Neural progenitor cell (in vitro differentiated cells): ENCODE measurements around the gene TRIM69. TPM values are rescaled to one million over a fixed set of nuclear protein-coding genes. Genes with fewer than 3 reads are reported as not detected.

ENCODE experiments used
- DNase-seq: peaks from one replicate; pipeline ENCODE4 v3.0.0-alpha.2; 2016; ENCODE audit warnings: low spot score
- H2AFZ ChIP-seq: fragments of 200-600 bp; sonication (generic); replicated peaks from 2 replicates; pipeline ENCODE4 v1.6.1; 2016; ENCODE audit warnings: antibody characterized with exemption
- H3F3A ChIP-seq: fragments of 200-600 bp; sonication (generic); 2 replicates; pipeline ENCODE4 v1.6.1; 2016; ENCODE audit warnings: antibody characterized with exemption, low read depth
- H3K27ac ChIP-seq: fragments of 200-600 bp; sonication (generic); 2 replicates; pipeline ENCODE4 v1.5.1; 2016; ENCODE audit warnings: mild to moderate bottlenecking
- H3K27me3 ChIP-seq: fragments of 200-600 bp; sonication (generic); 2 replicates; pipeline ENCODE4 v1.6.1; 2016; ENCODE audit warnings: mild to moderate bottlenecking, moderate library complexity
- H3K36me3 ChIP-seq: fragments of 200-600 bp; sonication (generic); 2 replicates; pipeline ENCODE4 v1.5.1; 2016
- H3K4me1 ChIP-seq: fragments of 200-600 bp; sonication (generic); 2 replicates; pipeline ENCODE4 v1.6.1; 2016; ENCODE audit warnings: mixed run types
- H3K4me2 ChIP-seq: fragments of 200-600 bp; sonication (generic); 2 replicates; pipeline ENCODE4 v1.6.1; 2016
- H3K4me3 ChIP-seq: fragments of 200-600 bp; sonication (generic); 2 replicates; pipeline ENCODE4 v1.5.1; 2016
- H3K79me2 ChIP-seq: fragments of 200-600 bp; sonication (generic); 2 replicates; pipeline ENCODE4 v1.6.1; 2016; ENCODE audit warnings: low read depth
- H3K9ac ChIP-seq: fragments of 200-600 bp; sonication (generic); 2 replicates; pipeline ENCODE4 v1.6.1; 2016
- H3K9me3 ChIP-seq: fragments of 200-600 bp; sonication (generic); 2 replicates; pipeline ENCODE4 v1.5.1; 2016; ENCODE audit warnings: low read depth
- H4K20me1 ChIP-seq: fragments of 200-600 bp; sonication (generic); 2 replicates; pipeline ENCODE4 v1.6.1; 2016; ENCODE audit warnings: low read depth
- H3K27ac Mint-ChIP-seq: 3 replicates; pipeline ENCODE4 v1.8.0; 2021; ENCODE audit warnings: mixed read lengths
- H3K27me3 Mint-ChIP-seq: 2 replicates; pipeline ENCODE4 v1.8.0; 2022; ENCODE audit warnings: low read depth, mild to moderate bottlenecking, inconsistent platforms, moderate library complexity, mixed read lengths; ENCODE audit not compliant: insufficient read depth
- H3K36me3 Mint-ChIP-seq: 3 replicates; pipeline ENCODE4 v1.8.0; 2021; ENCODE audit warnings: mixed read lengths
- H3K4me1 Mint-ChIP-seq: 3 replicates; pipeline ENCODE4 v1.8.0; 2021; ENCODE audit warnings: mixed read lengths
- H3K4me3 Mint-ChIP-seq: 3 replicates; pipeline ENCODE4 v1.8.0; 2021; ENCODE audit warnings: mild to moderate bottlenecking, moderate library complexity, mixed read lengths
- H3K9me3 Mint-ChIP-seq: 3 replicates; pipeline ENCODE4 v1.8.0; 2020; ENCODE audit warnings: mixed read lengths
- EZH2 ChIP-seq: fragments of 200-600 bp; sonication (generic); IDR thresholded peaks from 2 replicates; pipeline ENCODE4 v1.6.1; 2017; ENCODE audit warnings: antibody characterized with exemption, mild to moderate bottlenecking, moderate library complexity
- EZH2phosphoT487 ChIP-seq: fragments of 200-600 bp; sonication (generic); IDR thresholded peaks from 2 replicates; pipeline ENCODE4 v1.6.1; 2017; ENCODE audit warnings: antibody characterized with exemption
- total RNA-seq: library from RNA; depleted of rRNA; stranded (reverse); fragments of >200 nt; gene quantifications from 2 replicates; pipeline ENCODE4 v1.2.3, GENCODE V29; 2015; ENCODE audit warnings: low replicate concordance
- TF ChIP-seq, protein P1 (sequence below): fragments of 200-600 bp; sonication (generic); IDR thresholded peaks from 2 replicates; pipeline ENCODE4 v1.5.1; 2017; ENCODE audit warnings: antibody characterized with exemption, mild to moderate bottlenecking

The TRIM69 gene
- total RNA-seq, 1 donor from 2014 or later = 0.51 TPM

DNA sequence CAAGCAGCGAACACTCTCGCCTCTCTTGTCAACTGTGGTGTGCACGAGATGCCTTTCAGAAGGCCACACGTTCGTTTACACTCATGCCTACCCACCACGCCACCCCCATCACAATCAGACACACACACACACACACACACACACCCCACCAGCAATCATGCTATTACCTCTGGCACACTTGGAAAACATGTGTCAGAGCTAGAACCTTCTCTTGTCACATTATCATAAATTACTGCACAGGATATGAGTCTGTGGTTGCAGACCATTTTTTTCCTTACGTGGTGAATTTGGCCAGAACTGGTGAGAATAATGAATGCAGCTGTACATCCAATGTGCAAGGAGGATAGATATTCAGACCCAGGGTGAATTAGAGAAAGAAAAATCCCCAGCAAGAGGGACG lies 52.4 kb downstream of the TRIM69 start:
- H3K4me1 ChIP-seq = no peaks in the 10 kb centered on the region
- no peak overlapping the region for H3K4me3 Mint-ChIP-seq
- no peaks in the 10 kb centered on the region for H3K27me3 ChIP-seq
- H3K36me3 ChIP-seq = no peaks in the 10 kb centered on the region
- no peak overlapping the region for H3K4me3 ChIP-seq
- no peaks in the 10 kb centered on the region for H3F3A ChIP-seq
- H2AFZ ChIP-seq = no peak overlapping the region
- no peak overlapping the region for H3K27ac ChIP-seq
- peaks cover 2% of the 10 kb centered on the region for H3K27me3 Mint-ChIP-seq
- no peaks in the 10 kb centered on the region for H3K9me3 ChIP-seq
- no peak overlapping the region for H3K9ac ChIP-seq
- TF ChIP-seq EZH2 (no peak), EZH2phosphoT487 (no peak)
- TF ChIP-seq, protein P1, sequence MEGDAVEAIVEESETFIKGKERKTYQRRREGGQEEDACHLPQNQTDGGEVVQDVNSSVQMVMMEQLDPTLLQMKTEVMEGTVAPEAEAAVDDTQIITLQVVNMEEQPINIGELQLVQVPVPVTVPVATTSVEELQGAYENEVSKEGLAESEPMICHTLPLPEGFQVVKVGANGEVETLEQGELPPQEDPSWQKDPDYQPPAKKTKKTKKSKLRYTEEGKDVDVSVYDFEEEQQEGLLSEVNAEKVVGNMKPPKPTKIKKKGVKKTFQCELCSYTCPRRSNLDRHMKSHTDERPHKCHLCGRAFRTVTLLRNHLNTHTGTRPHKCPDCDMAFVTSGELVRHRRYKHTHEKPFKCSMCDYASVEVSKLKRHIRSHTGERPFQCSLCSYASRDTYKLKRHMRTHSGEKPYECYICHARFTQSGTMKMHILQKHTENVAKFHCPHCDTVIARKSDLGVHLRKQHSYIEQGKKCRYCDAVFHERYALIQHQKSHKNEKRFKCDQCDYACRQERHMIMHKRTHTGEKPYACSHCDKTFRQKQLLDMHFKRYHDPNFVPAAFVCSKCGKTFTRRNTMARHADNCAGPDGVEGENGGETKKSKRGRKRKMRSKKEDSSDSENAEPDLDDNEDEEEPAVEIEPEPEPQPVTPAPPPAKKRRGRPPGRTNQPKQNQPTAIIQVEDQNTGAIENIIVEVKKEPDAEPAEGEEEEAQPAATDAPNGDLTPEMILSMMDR = no peak
- H4K20me1 ChIP-seq = no peaks in the 10 kb centered on the region
- no peaks in the 10 kb centered on the region for H3K9me3 Mint-ChIP-seq
- H3K4me1 Mint-ChIP-seq = peaks cover 5% of the 10 kb centered on the region
- H3K27ac Mint-ChIP-seq = no peak overlapping the region
- H3K79me2 ChIP-seq = no peaks in the 10 kb centered on the region
- H3K4me2 ChIP-seq = no peak overlapping the region
- no peaks in the 10 kb centered on the region for H3K36me3 Mint-ChIP-seq
- no peak for DNase-seq

GRCh38 chr15:44790215-44790614 lies 53.9 kb downstream of the TRIM69 start:
- no peak overlapping the region for H3K27ac ChIP-seq
- H3K9me3 Mint-ChIP-seq = no peaks in the 10 kb centered on the region
- TF ChIP-seq, protein P1 = no peak
- no peak overlapping the region for H3K9ac ChIP-seq
- no peaks in the 10 kb centered on the region for H3K4me1 ChIP-seq
- H3K4me3 ChIP-seq = no peak overlapping the region
- no peaks in the 10 kb centered on the region for H3K4me1 Mint-ChIP-seq
- H3K4me2 ChIP-seq = no peak overlapping the region
- H2AFZ ChIP-seq = no peak overlapping the region
- no peak overlapping the region for H3K4me3 Mint-ChIP-seq
- H3K36me3 ChIP-seq = no peaks in the 10 kb centered on the region
- H3K79me2 ChIP-seq = no peaks in the 10 kb centered on the region
- no peak overlapping the region for H3K27ac Mint-ChIP-seq
- no peak for DNase-seq
- no peaks in the 10 kb centered on the region for H4K20me1 ChIP-seq
- H3K36me3 Mint-ChIP-seq = no peaks in the 10 kb centered on the region
- H3K27me3 ChIP-seq = no peaks in the 10 kb centered on the region
- H3K27me3 Mint-ChIP-seq = no peaks in the 10 kb centered on the region
- H3F3A ChIP-seq = no peaks in the 10 kb centered on the region
- no peaks in the 10 kb centered on the region for H3K9me3 ChIP-seq

GRCh38 chr15:44790656-44791055 lies 54.3 kb downstream of the TRIM69 start:
- H3F3A ChIP-seq = no peaks in the 10 kb centered on the region
- no peaks in the 10 kb centered on the region for H3K9me3 ChIP-seq
- H3K4me1 ChIP-seq = no peaks in the 10 kb centered on the region
- H3K79me2 ChIP-seq = no peaks in the 10 kb centered on the region
- no peak overlapping the region for H3K4me3 ChIP-seq
- no peak overlapping the region for H3K27ac Mint-ChIP-seq
- TF ChIP-seq EZH2 = no peak
- TF ChIP-seq, protein P1 = no peak
- no peaks in the 10 kb centered on the region for H3K36me3 ChIP-seq
- no peak overlapping the region for H2AFZ ChIP-seq
- H3K9me3 Mint-ChIP-seq = no peaks in the 10 kb centered on the region
- no peaks in the 10 kb centered on the region for H3K27me3 Mint-ChIP-seq
- no peaks in the 10 kb centered on the region for H3K27me3 ChIP-seq
- no peaks in the 10 kb centered on the region for H4K20me1 ChIP-seq
- H3K36me3 Mint-ChIP-seq = no peaks in the 10 kb centered on the region
- H3K4me2 ChIP-seq = no peak overlapping the region
- no peak overlapping the region for H3K4me3 Mint-ChIP-seq
- no peak for DNase-seq
- H3K4me1 Mint-ChIP-seq = no peaks in the 10 kb centered on the region
- H3K9ac ChIP-seq = no peak overlapping the region
- no peak overlapping the region for H3K27ac ChIP-seq

DNA sequence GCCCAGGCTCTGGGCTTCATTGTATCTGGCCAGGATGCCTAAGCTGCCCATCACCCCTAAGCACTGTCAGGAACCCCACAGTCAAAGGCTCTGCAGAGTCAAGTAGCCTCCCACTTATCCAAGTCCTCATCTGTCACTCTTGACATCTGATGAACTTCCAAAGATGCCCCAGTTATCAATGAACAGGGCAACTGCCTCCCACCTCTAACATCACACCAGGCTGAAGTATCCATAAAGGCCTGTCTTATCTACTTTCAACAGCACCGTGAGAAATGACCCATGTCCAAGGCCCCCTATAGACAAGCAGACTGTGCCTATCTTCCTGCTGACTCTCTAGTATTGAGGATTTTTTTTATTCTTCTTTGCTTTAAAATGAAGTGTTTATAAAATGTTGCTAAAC lies 56.4 kb downstream of the TRIM69 start:
- DNase-seq = no peak
- no peaks in the 10 kb centered on the region for H3K79me2 ChIP-seq
- H2AFZ ChIP-seq = no peak overlapping the region
- no peak overlapping the region for H3K27ac ChIP-seq
- no peaks in the 10 kb centered on the region for H4K20me1 ChIP-seq
- H3K36me3 ChIP-seq = no peaks in the 10 kb centered on the region
- H3K4me1 ChIP-seq = no peaks in the 10 kb centered on the region
- H3K9me3 Mint-ChIP-seq = no peaks in the 10 kb centered on the region
- no peaks in the 10 kb centered on the region for H3K9me3 ChIP-seq
- no peak overlapping the region for H3K4me3 ChIP-seq
- H3K9ac ChIP-seq = no peak overlapping the region
- no peaks in the 10 kb centered on the region for H3K36me3 Mint-ChIP-seq
- no peak overlapping the region for H3K4me2 ChIP-seq
- H3K27me3 Mint-ChIP-seq = no peaks in the 10 kb centered on the region
- TF ChIP-seq, protein P1 = no peak
- TF ChIP-seq EZH2phosphoT487 (no peak), EZH2 (no peak)
- no peaks in the 10 kb centered on the region for H3K27me3 ChIP-seq
- H3K4me3 Mint-ChIP-seq = no peak overlapping the region
- H3K27ac Mint-ChIP-seq = no peak overlapping the region
- no peaks in the 10 kb centered on the region for H3F3A ChIP-seq
- no peaks in the 10 kb centered on the region for H3K4me1 Mint-ChIP-seq
